GM06990 (cell line): ENCODE results near the gene PSTK.

Experiments used
- DNase-seq: peaks from one replicate; pipeline ENCODE4 v3.0.0-alpha.2; 2011; ENCODE audit not compliant: insufficient read length; ENCODE audit errors: extremely low read depth
- H3K27me3 ChIP-seq: replicated peaks from 2 replicates; pipeline ENCODE4 v1.6.0; 2011; ENCODE audit warnings: low read length; ENCODE audit not compliant: control insufficient read depth, insufficient read depth
- H3K36me3 ChIP-seq: 2 replicates; pipeline ENCODE4 v1.5.1; 2011; ENCODE audit warnings: low read length; ENCODE audit not compliant: control insufficient read depth, insufficient read depth
- H3K4me3 ChIP-seq: replicated peaks from 2 replicates; pipeline ENCODE4 v1.5.1; 2011; ENCODE audit warnings: low read depth, mild to moderate bottlenecking, control low read depth, low read length
- CTCF ChIP-seq: IDR thresholded peaks from 2 replicates; pipeline ENCODE4 v1.5.1; 2011; ENCODE audit warnings: low read length, control low read depth, mild to moderate bottlenecking, inconsistent platforms; ENCODE audit not compliant: insufficient read depth, poor library complexity, severe bottlenecking

Gene PSTK

GRCh38 chr10:122984708-122985107, 4.5 kb downstream of the PSTK start:
- DNase-seq: no peak
- H3K27me3 ChIP-seq: no peaks in the 10 kb centered on the region
- H3K36me3 ChIP-seq: no peaks in the 10 kb centered on the region; the same call in none of the 2 replicates
- no peak overlapping the region for H3K4me3 ChIP-seq
- no peak for TF ChIP-seq CTCF

- H3K27me3 ChIP-seq: no peaks in the 10 kb centered on the region
- no peak overlapping the region for H3K4me3 ChIP-seq
- H3K36me3 ChIP-seq: no peaks in the 10 kb centered on the region; the same call in none of the 2 replicates
- no peak for DNase-seq
- no peak for TF ChIP-seq CTCF
Measured at GRCh38 chr10:122986335-122986734, 6.1 kb downstream of the PSTK start.

GRCh38 chr10:122988501-122988900, 8.3 kb downstream of the PSTK start:
- TF ChIP-seq CTCF: no peak
- no peak for DNase-seq
- no peaks in the 10 kb centered on the region; the same call in 1 of the 2 replicates for H3K36me3 ChIP-seq
- no peak overlapping the region for H3K4me3 ChIP-seq
- H3K27me3 ChIP-seq: no peaks in the 10 kb centered on the region

- TF ChIP-seq CTCF: no peak
- peaks cover 2% of the 10 kb centered on the region for H3K36me3 ChIP-seq
- DNase-seq: no peak
- no peak overlapping the region for H3K4me3 ChIP-seq
- H3K27me3 ChIP-seq: no peaks in the 10 kb centered on the region
Measured at GRCh38 chr10:122990278-122990677, 10.1 kb downstream of the PSTK start.

- no peak for TF ChIP-seq CTCF
- no peaks in the 10 kb centered on the region for H3K27me3 ChIP-seq
- no peak overlapping the region for H3K4me3 ChIP-seq
- no peak for DNase-seq
- peaks cover 4% of the 10 kb centered on the region for H3K36me3 ChIP-seq
Measured at GRCh38 chr10:122992031-122992585, 11.9 kb downstream of the PSTK start.

- peaks cover 4% of the 10 kb centered on the region for H3K36me3 ChIP-seq
- TF ChIP-seq CTCF: no peak
- no peaks in the 10 kb centered on the region for H3K27me3 ChIP-seq
- no peak overlapping the region for H3K4me3 ChIP-seq
- no peak for DNase-seq
Measured at GRCh38 chr10:122993797-122994336, 13.7 kb downstream of the PSTK start.
